SK-N-SH treated with all-trans-retinoic acid at 6 μM for 48 hours (cell line): ENCODE results near the gene CDC42SE1.

ENCODE experiments used
- ARNTL ChIP-seq: fragments of 450-650 bp; formaldehyde crosslinking; IDR thresholded peaks from 2 replicates; pipeline ENCODE4 v1.5.0; 2020; ENCODE audit warnings: low read depth, mild to moderate bottlenecking, moderate library complexity, borderline replicate concordance
- CSDC2 ChIP-seq: fragments of 250-450 bp; sonication (Bioruptor Pico); IDR thresholded peaks from 2 replicates; pipeline ENCODE4 v1.5.0; 2020; ENCODE audit warnings: mild to moderate bottlenecking, moderate library complexity
- ESRRG ChIP-seq: fragments of 250-450 bp; sonication (Bioruptor Pico); IDR thresholded peaks from 2 replicates; pipeline ENCODE4 v1.6.1; 2021; ENCODE audit warnings: mild to moderate bottlenecking
- ISL1 ChIP-seq: fragments of 250-450 bp; sonication (Bioruptor Pico); IDR thresholded peaks from 2 replicates; pipeline ENCODE4 v2.1.2; 2022; ENCODE audit warnings: mild to moderate bottlenecking, moderate library complexity
- PPARA ChIP-seq: fragments of 250-450 bp; sonication (Bioruptor Pico); IDR thresholded peaks from 2 replicates; pipeline ENCODE4 v1.5.0; 2020; ENCODE audit warnings: mild to moderate bottlenecking, borderline replicate concordance
- RARB ChIP-seq: fragments of 250-450 bp; sonication (Bioruptor Pico); IDR thresholded peaks from 2 replicates; pipeline ENCODE4 v1.8.0; 2021; ENCODE audit warnings: mild to moderate bottlenecking, moderate library complexity
- TCF4 ChIP-seq: fragments of 250-450 bp; sonication (Bioruptor Pico); IDR thresholded peaks from 2 replicates; pipeline ENCODE4 v1.8.0; 2021; ENCODE audit warnings: mild to moderate bottlenecking, moderate library complexity, borderline replicate concordance
- ZC3H10 ChIP-seq: fragments of 250-450 bp; sonication (Bioruptor Pico); IDR thresholded peaks from 2 replicates; pipeline ENCODE4 v1.5.1; 2021; ENCODE audit warnings: mild to moderate bottlenecking, moderate library complexity
- ZFP3 ChIP-seq: fragments of 250-450 bp; sonication (Bioruptor Pico); IDR thresholded peaks from 2 replicates; pipeline ENCODE4 v1.5.0; 2020; ENCODE audit warnings: mild to moderate bottlenecking, moderate library complexity
- ZNF565 ChIP-seq: fragments of 450-650 bp; formaldehyde crosslinking; conservative IDR thresholded peaks from 2 replicates; pipeline ENCODE4 v1.5.0; 2020; ENCODE audit warnings: low read depth, mild to moderate bottlenecking, moderate library complexity
- TF ChIP-seq, protein P1 (sequence below): fragments of 250-450 bp; sonication (Bioruptor Pico); IDR thresholded peaks from 2 replicates; pipeline ENCODE4 v1.5.1; 2020; ENCODE audit warnings: low read depth, mild to moderate bottlenecking, moderate library complexity
- TF ChIP-seq, protein P2 (sequence below): fragments of 250-450 bp; sonication (Bioruptor Pico); IDR thresholded peaks from 2 replicates; pipeline ENCODE4 v1.5.0; 2020; ENCODE audit warnings: mild to moderate bottlenecking, moderate library complexity

DNA sequence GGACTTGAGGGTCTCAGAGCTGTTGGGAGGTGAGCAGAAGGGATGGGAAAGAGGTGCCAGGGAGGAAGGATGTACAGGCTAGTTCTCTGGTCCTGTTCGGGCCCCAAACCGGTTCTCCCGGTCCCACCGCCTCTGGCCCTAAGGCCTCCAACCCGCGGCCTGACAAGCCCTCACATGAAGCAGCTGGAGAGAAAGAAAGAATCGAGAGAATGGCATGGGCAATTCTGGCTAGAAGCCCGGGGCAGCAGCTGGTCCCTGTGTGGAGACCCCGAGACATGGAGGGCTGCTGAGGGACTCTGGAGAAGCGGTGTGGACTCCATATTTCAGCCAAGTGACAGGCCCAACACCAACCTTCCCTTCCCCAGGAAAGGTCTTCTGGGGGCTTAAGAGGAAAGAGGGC is 730 bp downstream of the CDC42SE1 start:
- TF ChIP-seq ZC3H10 (CRISPR knock-in tag) (no peak), ESRRG (CRISPR knock-in tag) (no peak), ZFP3 (CRISPR knock-in tag) (no peak), PPARA (no peak), RARB (no peak), ISL1 (CRISPR knock-in tag) (no peak), ARNTL (no peak), CSDC2 (CRISPR knock-in tag) (no peak), TCF4 (no peak), ZNF565 (no peak)
- TF ChIP-seq, protein P1, sequence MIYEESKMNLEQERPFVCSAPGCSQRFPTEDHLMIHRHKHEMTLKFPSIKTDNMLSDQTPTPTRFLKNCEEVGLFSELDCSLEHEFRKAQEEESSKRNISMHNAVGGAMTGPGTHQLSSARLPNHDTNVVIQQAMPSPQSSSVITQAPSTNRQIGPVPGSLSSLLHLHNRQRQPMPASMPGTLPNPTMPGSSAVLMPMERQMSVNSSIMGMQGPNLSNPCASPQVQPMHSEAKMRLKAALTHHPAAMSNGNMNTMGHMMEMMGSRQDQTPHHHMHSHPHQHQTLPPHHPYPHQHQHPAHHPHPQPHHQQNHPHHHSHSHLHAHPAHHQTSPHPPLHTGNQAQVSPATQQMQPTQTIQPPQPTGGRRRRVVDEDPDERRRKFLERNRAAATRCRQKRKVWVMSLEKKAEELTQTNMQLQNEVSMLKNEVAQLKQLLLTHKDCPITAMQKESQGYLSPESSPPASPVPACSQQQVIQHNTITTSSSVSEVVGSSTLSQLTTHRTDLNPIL: no peak
- TF ChIP-seq, protein P2, sequence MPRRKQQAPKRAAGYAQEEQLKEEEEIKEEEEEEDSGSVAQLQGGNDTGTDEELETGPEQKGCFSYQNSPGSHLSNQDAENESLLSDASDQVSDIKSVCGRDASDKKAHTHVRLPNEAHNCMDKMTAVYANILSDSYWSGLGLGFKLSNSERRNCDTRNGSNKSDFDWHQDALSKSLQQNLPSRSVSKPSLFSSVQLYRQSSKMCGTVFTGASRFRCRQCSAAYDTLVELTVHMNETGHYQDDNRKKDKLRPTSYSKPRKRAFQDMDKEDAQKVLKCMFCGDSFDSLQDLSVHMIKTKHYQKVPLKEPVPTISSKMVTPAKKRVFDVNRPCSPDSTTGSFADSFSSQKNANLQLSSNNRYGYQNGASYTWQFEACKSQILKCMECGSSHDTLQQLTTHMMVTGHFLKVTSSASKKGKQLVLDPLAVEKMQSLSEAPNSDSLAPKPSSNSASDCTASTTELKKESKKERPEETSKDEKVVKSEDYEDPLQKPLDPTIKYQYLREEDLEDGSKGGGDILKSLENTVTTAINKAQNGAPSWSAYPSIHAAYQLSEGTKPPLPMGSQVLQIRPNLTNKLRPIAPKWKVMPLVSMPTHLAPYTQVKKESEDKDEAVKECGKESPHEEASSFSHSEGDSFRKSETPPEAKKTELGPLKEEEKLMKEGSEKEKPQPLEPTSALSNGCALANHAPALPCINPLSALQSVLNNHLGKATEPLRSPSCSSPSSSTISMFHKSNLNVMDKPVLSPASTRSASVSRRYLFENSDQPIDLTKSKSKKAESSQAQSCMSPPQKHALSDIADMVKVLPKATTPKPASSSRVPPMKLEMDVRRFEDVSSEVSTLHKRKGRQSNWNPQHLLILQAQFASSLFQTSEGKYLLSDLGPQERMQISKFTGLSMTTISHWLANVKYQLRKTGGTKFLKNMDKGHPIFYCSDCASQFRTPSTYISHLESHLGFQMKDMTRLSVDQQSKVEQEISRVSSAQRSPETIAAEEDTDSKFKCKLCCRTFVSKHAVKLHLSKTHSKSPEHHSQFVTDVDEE (CRISPR knock-in tag): no peak
